H1 (cell line): ENCODE data around the gene TTL. TPM values are rescaled to one million over a fixed set of nuclear protein-coding genes. Genes with fewer than 3 reads are reported as not detected.

Experiments
- CTCF ChIA-PET: fragments of 300-600 bp; sonication (Branson Sonifier 250); formaldehyde crosslinking; loops from one replicate; lab custom pipeline; 2021; ENCODE audit not compliant: partially characterized antibody; lab: Charles Lee
- POLR2A ChIA-PET: fragments of 300-600 bp; sonication (Branson Sonifier 250); formaldehyde crosslinking; loops from one replicate; lab custom pipeline; 2021; ENCODE audit warnings: inconsistent platforms; ENCODE audit not compliant: partially characterized antibody; lab: Charles Lee
- DNase-seq, 2 experiments: peaks; one replicate each; pipeline versions ENCODE4 v3.0.0 to v3.0.0-alpha.2; 2010 to 2022; ENCODE audit warnings: low spot score in 2 of 2, low read depth in 1 of 2, mixed read lengths in 1 of 2
- FAIRE-seq: peaks from 2 replicates; lab custom pipeline; 2011; peaks lifted over from hg19 to GRCh38; lab: Jason Lieb, UNC
- H2AFZ ChIP-seq: 2 replicates; pipeline ENCODE4 v1.8.1; 2012; ENCODE audit warnings: low read length, inconsistent platforms
- H2AK5ac ChIP-seq: 2 replicates; pipeline ENCODE4 v1.6.1; 2013; ENCODE audit warnings: low read depth, low read length
- H2BK120ac ChIP-seq: replicated peaks from 2 replicates; pipeline ENCODE3; 2013; ENCODE audit warnings: low read depth, low read length, inconsistent platforms
- H2BK12ac ChIP-seq: 2 replicates; pipeline ENCODE4 v1.6.1; 2013; ENCODE audit warnings: low read depth, low read length
- H2BK15ac ChIP-seq: 2 replicates; pipeline ENCODE4 v1.6.1; 2013; ENCODE audit warnings: low read length
- H2BK20ac ChIP-seq: 2 replicates; pipeline ENCODE4 v1.6.1; 2013; ENCODE audit warnings: low read length
- H2BK5ac ChIP-seq: 2 replicates; pipeline ENCODE4 v1.6.1; 2013; ENCODE audit warnings: low read depth, low read length
- H3K14ac ChIP-seq: 2 replicates; pipeline ENCODE4 v1.6.1; 2013; ENCODE audit warnings: inconsistent platforms; ENCODE audit not compliant: insufficient read length
- H3K18ac ChIP-seq: 2 replicates; pipeline ENCODE4 v1.6.1; 2013; ENCODE audit warnings: low read length; ENCODE audit errors: extremely low read depth
- H3K23ac ChIP-seq: 2 replicates; pipeline ENCODE4 v1.6.1; 2013; ENCODE audit warnings: inconsistent platforms; ENCODE audit not compliant: insufficient read length
- H3K23me2 ChIP-seq: 2 replicates; pipeline ENCODE4 v1.6.1; 2013; ENCODE audit warnings: low read depth, low read length
- H3K27ac ChIP-seq: 2 replicates; pipeline ENCODE4 v1.6.1; 2011; ENCODE audit warnings: low read depth, low read length, inconsistent platforms
- H3K27me3 ChIP-seq, 4 experiments: replicated peaks in 1 of 4; 1 replicate in 1 of 4; 2 replicates in 3 of 4; pipeline versions ENCODE4 v1.6.1 to v1.8.1; 2011 to 2013; ENCODE audit warnings: low read length in 3 of 4, mild to moderate bottlenecking in 3 of 4, inconsistent platforms in 2 of 4, mixed read lengths in 2 of 4, moderate library complexity in 1 of 4; ENCODE audit not compliant: control insufficient read depth in 3 of 4, insufficient read depth in 3 of 4; ENCODE audit errors: extremely low read depth in 1 of 4
- H3K36me3 ChIP-seq, 4 experiments: 2 replicates each; pipeline versions ENCODE4 v1.6.1 to v1.8.1; 2011 to 2013; ENCODE audit warnings: mild to moderate bottlenecking in 4 of 4, low read length in 3 of 4, moderate library complexity in 2 of 4, control low read depth in 1 of 4, inconsistent platforms in 1 of 4; ENCODE audit not compliant: insufficient read depth in 4 of 4, control insufficient read depth in 2 of 4
- H3K4ac ChIP-seq: replicated peaks from 2 replicates; pipeline ENCODE3; 2013; ENCODE audit warnings: low read length, low read depth, mixed read lengths, inconsistent platforms; ENCODE audit not compliant: insufficient read length
- H3K4me1 ChIP-seq, 4 experiments: replicated peaks in 1 of 4; 1 replicate in 1 of 4; 2 replicates in 3 of 4; pipeline versions ENCODE4 v1.6.1 to v1.8.1; 2011 to 2013; ENCODE audit warnings: low read length in 3 of 4, inconsistent platforms in 2 of 4, mixed read lengths in 1 of 4; ENCODE audit not compliant: insufficient read depth in 4 of 4, control insufficient read depth in 3 of 4
- H3K4me2 ChIP-seq, 2 experiments: 2 replicates each; pipeline versions ENCODE4 v1.6.1 to v1.8.1; 2011 to 2013; ENCODE audit warnings: low read depth in 2 of 2, low read length in 2 of 2, control low read depth in 1 of 2, inconsistent platforms in 1 of 2, mild to moderate bottlenecking in 1 of 2; ENCODE audit not compliant: insufficient read depth in 1 of 2
- H3K4me3 ChIP-seq, 4 experiments: fragments of 200-600, 300-600 bp in 1 of 4; sonication (generic), shearing (Covaris generic), sonication (Bioruptor Twin) in 1 of 4; 2 replicates each; pipeline versions ENCODE4 v1.5.1 to v1.8.1; 2011 to 2016; ENCODE audit warnings: low read length in 4 of 4, low read depth in 3 of 4, control low read depth in 2 of 4, inconsistent platforms in 2 of 4, mild to moderate bottlenecking in 2 of 4, mixed read lengths in 1 of 4, moderate library complexity in 1 of 4; ENCODE audit not compliant: insufficient read depth in 2 of 4; ENCODE audit errors: extremely low read depth in 1 of 4
- H3K56ac ChIP-seq: replicated peaks from 2 replicates; pipeline ENCODE3; 2013; ENCODE audit warnings: low read depth, mild to moderate bottlenecking, mixed read lengths, low read length, inconsistent platforms; ENCODE audit not compliant: insufficient read length
- H3K79me1 ChIP-seq: 2 replicates; pipeline ENCODE4 v1.6.1; 2013; ENCODE audit warnings: low read depth, low read length, control low read depth
- H3K79me2 ChIP-seq, 2 experiments: 2 replicates each; pipeline versions ENCODE4 v1.6.1 to v1.8.1; 2012 to 2013; ENCODE audit warnings: low read length in 2 of 2, mild to moderate bottlenecking in 2 of 2, inconsistent platforms in 1 of 2; ENCODE audit not compliant: insufficient read depth in 2 of 2, control insufficient read depth in 1 of 2
- H3K9ac ChIP-seq, 4 experiments: replicated peaks in 1 of 4; 1 replicate in 1 of 4; 2 replicates in 3 of 4; pipeline versions ENCODE4 v1.6.1 to v1.8.1; 2011 to 2013; ENCODE audit warnings: low read depth in 3 of 4, low read length in 3 of 4, control low read depth in 2 of 4, mild to moderate bottlenecking in 2 of 4, moderate library complexity in 2 of 4, inconsistent platforms in 1 of 4; ENCODE audit errors: extremely low read depth in 1 of 4
- H3K9me3 ChIP-seq, 2 experiments: 2 replicates each; pipeline versions ENCODE4 v1.6.1 to v1.8.1; 2012 to 2013; ENCODE audit warnings: mild to moderate bottlenecking in 2 of 2, moderate library complexity in 2 of 2, control low read depth in 1 of 2, inconsistent platforms in 1 of 2, low read depth in 1 of 2, low read length in 1 of 2, mixed read lengths in 1 of 2; ENCODE audit not compliant: insufficient read depth in 2 of 2
- H4K20me1 ChIP-seq, 2 experiments: replicated peaks in 1 of 2; 2 replicates each; pipeline versions ENCODE3 to v1.8.1; 2011 to 2013; ENCODE audit warnings: inconsistent platforms in 2 of 2, low read length in 2 of 2, mild to moderate bottlenecking in 1 of 2; ENCODE audit not compliant: insufficient read depth in 2 of 2, control insufficient read depth in 1 of 2
- H4K5ac ChIP-seq: 2 replicates; pipeline ENCODE4 v1.6.1; 2013; ENCODE audit warnings: low read length, low read depth, mixed read lengths, inconsistent platforms; ENCODE audit not compliant: insufficient read length
- H4K8ac ChIP-seq: 2 replicates; pipeline ENCODE4 v1.8.0; 2013; ENCODE audit warnings: mild to moderate bottlenecking, moderate library complexity, low read length, inconsistent platforms; ENCODE audit not compliant: insufficient read depth; ENCODE audit errors: extremely low read depth
- H4K91ac ChIP-seq: replicated peaks from 2 replicates; pipeline ENCODE3; 2013; ENCODE audit warnings: low read length, mixed read lengths, inconsistent platforms; ENCODE audit not compliant: insufficient read length
- ATF3 ChIP-seq: IDR thresholded peaks from 2 replicates; pipeline ENCODE4 v1.6.1; 2011; ENCODE audit warnings: low read depth, mild to moderate bottlenecking, low read length; ENCODE audit not compliant: insufficient read depth
- CBX8 ChIP-seq: fragments of 300-800, 300-1000 bp; sonication (generic); IDR thresholded peaks from 2 replicates; pipeline ENCODE4 v1.7.1; 2016; ENCODE audit warnings: low read depth, low read length, borderline replicate concordance
- JUND ChIP-seq: IDR thresholded peaks from 2 replicates; pipeline ENCODE4 v1.6.1; 2011; ENCODE audit warnings: mild to moderate bottlenecking, improper control_type of control experiment, low read length
- POLR2A ChIP-seq, 2 experiments: IDR thresholded peaks; 1 replicate in 1 of 2; 2 replicates in 1 of 2; pipeline ENCODE4 v1.6.1; 2011; ENCODE audit warnings: low read depth in 2 of 2, low read length in 2 of 2, mild to moderate bottlenecking in 2 of 2; ENCODE audit errors: control extremely low read depth in 1 of 2
- POLR2AphosphoS5 ChIP-seq: IDR thresholded peaks from 2 replicates; pipeline ENCODE4 v1.6.1; 2011; ENCODE audit warnings: low read depth, low read length
- RBBP5 ChIP-seq: IDR thresholded peaks from 2 replicates; pipeline ENCODE4 v1.7.1; 2012; ENCODE audit warnings: low read depth, mild to moderate bottlenecking, inconsistent platforms, low read length, moderate library complexity, borderline replicate concordance
- SIRT6 ChIP-seq: IDR thresholded peaks from one replicate; pipeline ENCODE4 v1.7.1; 2012; ENCODE audit warnings: low read length, inconsistent platforms
- SP1 ChIP-seq: IDR thresholded peaks from 2 replicates; pipeline ENCODE4 v1.6.1; 2011; ENCODE audit warnings: low read depth, low read length
- TAF1 ChIP-seq: IDR thresholded peaks from 2 replicates; pipeline ENCODE4 v1.6.1; 2011; ENCODE audit warnings: mild to moderate bottlenecking, low read depth, low read length
- TAF7 ChIP-seq: optimal IDR thresholded peaks from 2 replicates; pipeline ENCODE3; 2011; ENCODE audit warnings: low read depth, mild to moderate bottlenecking, inconsistent platforms, low read length, moderate library complexity, borderline replicate concordance
- TBP ChIP-seq: IDR thresholded peaks from 2 replicates; pipeline ENCODE4 v1.6.1; 2011; ENCODE audit warnings: low read depth, low read length, improper control_type of control experiment
- WGBS, 2 experiments: shearing (Covaris generic) in 1 of 2; methylation state at CpG; one replicate each; pipeline versions ENCODE4 v1.1.6 to v1.1.7; 2013 to 2015; ENCODE audit warnings: low lambda C conversion rate in 2 of 2, mixed read lengths in 2 of 2, inconsistent platforms in 1 of 2, low coverage in 1 of 2, missing lambda C conversion rate in 1 of 2; ENCODE audit not compliant: insufficient replicate concordance in 2 of 2, insufficient coverage in 1 of 2, insufficient read length in 1 of 2; ENCODE audit errors: extremely low coverage in 1 of 2, missing lambda C conversion rate in 1 of 2; 5-methylcytosine and 5-hydroxymethylcytosine counted together
- polyA plus RNA-seq, 7 experiments: library from polyadenylated mRNA; depleted of rRNA in 3 of 7; stranded (reverse) in 5 of 7; unstranded in 2 of 7; fragments of >200 nt in 5 of 7; fragments of 200-250 nt in 2 of 7; gene quantifications; 1 replicate in 5 of 7; 2 replicates in 1 of 7; 4 replicates in 1 of 7; pipeline versions ENCODE4 v1.2.1 to v1.2.3, GENCODE V29; 2011 to 2013; ENCODE audit warnings: missing spikeins in 2 of 7, mixed read lengths in 2 of 7
- total RNA-seq: library from RNA; stranded (reverse); fragmentation: NEBNext Ultra II Directional; extraction: Animal tissue kit (Norgen Biotek cat#: 25700); gene quantifications from 2 replicates; pipeline ENCODE4 v1.2.1, GENCODE V29; 2021

The TTL gene
- total and polyA plus RNA-seq, 2 of the 8 experiments (the other 6 are each of a cell fraction or from before 2014, with no cell fraction given), result 17.5 to 57.1 TPM

DNA sequence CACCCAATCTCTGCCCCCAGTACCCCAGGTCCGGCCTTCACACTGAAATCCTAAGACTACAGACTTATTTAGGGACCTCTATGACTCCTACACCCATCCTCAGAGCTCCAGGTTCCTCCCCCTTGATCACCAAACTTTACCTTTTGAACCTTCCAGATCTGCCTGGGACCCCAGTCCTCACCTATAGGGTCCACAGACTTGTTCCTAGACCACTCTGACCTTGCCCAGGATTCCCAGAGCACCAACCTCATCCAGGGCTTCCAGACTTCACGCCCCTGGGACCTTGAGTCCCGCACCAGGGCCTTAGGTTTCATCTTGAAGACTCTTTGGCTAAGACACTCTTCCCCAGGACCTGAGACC lies 102.9 kb downstream of the TTL start:
- Histone ChIP-seq H3K4ac (no peak overlapping the region), H3K23ac (no peak overlapping the region), H3K4me3 (peak overlapping the region; percentile 82 to 93 (median 88)), H3K9me3 (no peaks in the 10 kb centered on the region), H3K56ac (no peak overlapping the region), H4K20me1 (no peaks in the 10 kb centered on the region), H4K5ac (no peak overlapping the region), H4K91ac (no peak overlapping the region), H4K8ac (peak overlapping the region; percentile 93; the same call in 1 of the 2 replicates), H3K9ac (peak overlapping the region; percentile 65 to 95 (median 86)), H2AFZ (peak overlapping the region; percentile 54; the same call in 1 of the 2 replicates), H2BK12ac (peak overlapping the region; percentile 9; the same call in 1 of the 2 replicates), H2BK20ac (no peak overlapping the region), H3K27me3 (no peaks in the 10 kb centered on the region), H3K27ac (peak overlapping the region; percentile 96; the same call in 1 of the 2 replicates), H2BK5ac (peak overlapping the region; percentile 99), H3K4me1 (peaks cover 0 to 4% (median 2%) of the 10 kb centered on the region in 4 experiments; a peak in 4 of 7 replicates), H2BK15ac (no peak overlapping the region), H3K36me3 (peaks cover 0 to 8% (median 2%) of the 10 kb centered on the region in 4 experiments; a peak in 5 of 8 replicates), H3K14ac (no peak overlapping the region), H3K18ac (peak overlapping the region; percentile 100), H2AK5ac (no peak overlapping the region), H3K23me2 (peaks cover 9% of the 10 kb centered on the region; the same call in 1 of the 2 replicates), H3K79me1 (no peaks in the 10 kb centered on the region), H3K4me2 (peak overlapping the region; percentile 72 to 80), H2BK120ac (no peak overlapping the region), H3K79me2 (no peaks in the 10 kb centered on the region)
- TF ChIP-seq POLR2A (IDR thresholded peaks at IDR 0.05; ENCODE audit: control extremely low read depth in 1 of 2, low read depth in 2 of 2, low read length in 2 of 2) (no peak), SP1 (no peak), SIRT6 (no peak), RBBP5 (no peak), TAF1 (no peak; the same call in 1 of the 2 replicates), POLR2AphosphoS5 (no peak), TAF7 (no peak), TBP (no peak), CBX8 (no peak), JUND (no peak), ATF3 (no peak)
- ChIA-PET CTCF (interaction anchor here (0.5 to 4.0 kb wide), 9 partner anchors 9 to 554 kb away, joined by 3 to 17 read pairs (median 3); partner anchors contain the start of gene SLC20A1), POLR2A (interaction anchor here (0.8 to 1.2 kb wide), 5 partner anchors 8 to 142 kb away, joined by 3 to 4 read pairs (median 3); no protein-coding TSS in a partner anchor)
- 51% methylated on average over 3 of the region's 3 CpGs; no CpG with 5 or more reads in 1 of the 2 experiments for WGBS, 2 experiments
- no peak for DNase-seq
- no peak for FAIRE-seq
